ENCODE results near the gene MBTPS1. TPM values are rescaled to one million over a fixed set of nuclear protein-coding genes. Genes with fewer than 3 reads are reported as not detected.

Gene MBTPS1
- total and polyA plus RNA-seq, 9 of the 15 experiments (the other 6 are each of a cell fraction or from before 2014, with no cell fraction given) = 2.8 to 57.6 (median 43.8) TPM

DNA sequence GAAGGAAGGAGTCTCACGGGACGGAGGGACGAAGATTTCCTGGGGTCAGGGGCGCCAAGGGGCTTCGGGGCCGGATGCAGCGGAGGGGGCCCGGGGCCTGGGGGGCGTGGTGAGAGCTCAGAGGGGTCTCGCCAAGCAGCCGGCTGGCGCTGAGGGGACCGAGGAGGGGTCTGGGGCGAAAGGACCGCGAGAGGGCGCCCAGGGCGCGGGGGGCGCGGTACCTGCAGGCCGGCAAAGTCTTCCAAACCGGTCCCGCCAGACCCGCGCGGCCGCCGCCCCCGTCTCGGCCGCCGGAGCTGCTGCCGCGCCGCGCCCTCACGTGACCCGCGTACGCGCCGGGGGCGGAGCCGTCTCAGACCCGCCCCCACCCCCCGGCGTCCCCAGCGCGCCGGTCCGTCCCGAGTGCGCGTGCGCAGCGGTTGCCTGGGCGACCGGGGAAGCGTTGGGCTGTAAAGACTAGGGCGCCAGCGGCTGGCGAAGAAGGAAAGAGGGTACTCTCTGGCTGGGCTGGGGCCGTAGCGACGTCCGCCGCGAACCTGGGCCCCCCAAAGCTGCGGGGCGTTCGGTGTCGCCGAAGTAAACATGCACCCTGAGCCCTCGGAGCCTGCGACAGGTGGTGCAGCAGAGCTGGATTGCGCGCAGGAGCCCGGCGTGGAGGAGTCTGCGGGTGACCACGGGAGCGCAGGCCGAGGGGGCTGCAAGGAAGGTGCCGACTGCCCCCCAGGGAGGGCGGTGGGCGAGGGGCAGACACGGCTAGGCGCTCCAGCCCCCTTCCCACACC, 28.3 kb upstream of the MBTPS1 start, which contains the start of the genes DNAAF1 and HSDL1:
Gene DNAAF1 (plus strand): TSS at position 450 of the 781 bp plus-strand sequence. CDS start 133 bp downstream, at position 583.
Gene HSDL1 (minus strand): TSS at position 319 of the 781 bp plus-strand sequence. CDS start 13,856 bp downstream, outside the sequence.
- Histone ChIP-seq H3K79me2 (ENCODE audit: control insufficient read depth, insufficient read depth, low read length) (peaks cover 29% of the 10 kb centered on the region), H4K20me1 (replicated peaks; ENCODE audit: control insufficient read depth, insufficient read depth, low read length) (no peaks in the 10 kb centered on the region), H3K4me1 (replicated peaks in 1 of 2; ENCODE audit: control insufficient read depth in 2 of 2, insufficient read depth in 2 of 2, low read length in 2 of 2) (peaks cover 3 to 27% of the 10 kb centered on the region in 2 experiments; a peak in 4 of 5 replicates), H3K9me3 (replicated peaks; ENCODE audit: control insufficient read depth, insufficient read depth, low read depth, low read length) (no peaks in the 10 kb centered on the region), H3K4me2 (ENCODE audit: insufficient read depth, low read length) (peak within 1 kb of the TSS; percentile 85), H3K36me3 (ENCODE audit: control insufficient read depth, insufficient read depth, low read length) (no peaks in the 10 kb centered on the region), H2AFZ (ENCODE audit: low read depth, low read length) (peak within 1 kb of the TSS; percentile 91), H3K4me3 (peak within 1 kb of the TSS; percentile 75), H3K9ac (ENCODE audit: insufficient read depth in 1 of 2, low read depth in 2 of 2, low read length in 2 of 2) (peak within 1 kb of the TSS; percentile 57 to 93), H3K9me1 (ENCODE audit: control insufficient read depth, insufficient read depth, low read length) (no peaks in the 10 kb centered on the region), H3K27me3 (ENCODE audit: control insufficient read depth in 2 of 2, insufficient read depth in 2 of 2, low read length in 2 of 2) (peaks cover 4 to 14% of the 10 kb centered on the region in 2 experiments; a peak in 3 of 5 replicates), H3K27ac (ENCODE audit: extremely low read depth, low read depth, low read length) (peak within 1 kb of the TSS; percentile 61)
- 0% methylated on average over 37 of the region's 89 CpGs for WGBS (ENCODE audit: insufficient coverage, low coverage, missing lambda C conversion rate)
- intact Hi-C loops (cut with micrococcal nuclease) (loop anchor here (2.0 kb wide), 1 partner anchor 60 kb away; no protein-coding TSS in a partner anchor), in situ Hi-C loops (cut with MboI) (no loop called here)
- ChIA-PET CTCF (ENCODE audit: low intra/inter-chr PET ratio) (interaction anchor here (0.6 to 1.6 kb wide), 2 partner anchors 31 to 57 kb away, joined by 3 read pairs; no protein-coding TSS in a partner anchor), POLR2A (interaction anchor here (1.0 kb wide), 1 partner anchor 28 kb away, joined by 8 read pairs; the partner anchor contains the start of gene MBTPS1)
- FAIRE-seq (no peak), ATAC-seq (peak; percentile 89), DNase-seq (ENCODE audit: extremely low read depth in 1 of 4, low spot score in 3 of 4) (peak; percentile 95 to 100 (median 100))
- no TSS peak for BruUV-seq (replicated peaks)
- TF ChIP-seq NR3C1 (CRISPR knock-in tag; IDR thresholded peaks at IDR 0.05) (no peak), L3MBTL2 (IDR thresholded peaks at IDR 0.05) (peak; percentile 43; the same call in 1 of the 2 replicates), GABPB1 (CRISPR knock-in tag; IDR thresholded peaks at IDR 0.05) (no peak), BDP1 (IDR thresholded peaks at IDR 0.05; ENCODE audit: insufficient read depth, insufficient read length) (no peak), HSF4 (CRISPR knock-in tag; IDR thresholded peaks at IDR 0.05; ENCODE audit: borderline replicate concordance) (no peak), HDAC6 (IDR thresholded peaks at IDR 0.05; ENCODE audit: low read depth, low read length) (no peak), MEF2D (tag; conservative IDR thresholded peaks at IDR 0.05; ENCODE audit: low read depth) (no peak), NFE2 (IDR thresholded peaks at IDR 0.05; ENCODE audit: low read depth) (no peak), RBFOX2 (IDR thresholded peaks at IDR 0.05; ENCODE audit: low read depth, low read length) (peak; percentile 62), SMAD4 (CRISPR knock-in tag; conservative IDR thresholded peaks at IDR 0.05) (peak; percentile 94), EGR1 (conservative IDR thresholded peaks at IDR 0.05) (peak; percentile 34; the same call in 1 of the 2 replicates), ZEB2 (IDR thresholded peaks at IDR 0.05) (no peak), PHTF2 (CRISPR knock-in tag; IDR thresholded peaks at IDR 0.05) (no peak), SRSF1 (IDR thresholded peaks at IDR 0.05; ENCODE audit: low read depth, low read length) (no peak), HCFC1 (IDR thresholded peaks at IDR 0.05; ENCODE audit: low read depth, low read length) (peak; percentile 47; the same call in 1 of the 2 replicates), TOE1 (IDR thresholded peaks at IDR 0.05; ENCODE audit: borderline replicate concordance) (peak; percentile 53; the same call in 1 of the 2 replicates), TOE1 (CRISPR knock-in tag; IDR thresholded peaks at IDR 0.05; ENCODE audit: borderline replicate concordance, low read depth) (0 out of 2 replicates have a peak, but pooled peaks have one; percentile 48), HNRNPL (IDR thresholded peaks at IDR 0.05; ENCODE audit: low read depth, low read length) (no peak), DDX20 (tag; IDR thresholded peaks at IDR 0.05; ENCODE audit: low read depth) (no peak), RFX5 (IDR thresholded peaks at IDR 0.05; ENCODE audit: low read depth, low read length) (no peak)
- TF ChIP-seq, protein P1, sequence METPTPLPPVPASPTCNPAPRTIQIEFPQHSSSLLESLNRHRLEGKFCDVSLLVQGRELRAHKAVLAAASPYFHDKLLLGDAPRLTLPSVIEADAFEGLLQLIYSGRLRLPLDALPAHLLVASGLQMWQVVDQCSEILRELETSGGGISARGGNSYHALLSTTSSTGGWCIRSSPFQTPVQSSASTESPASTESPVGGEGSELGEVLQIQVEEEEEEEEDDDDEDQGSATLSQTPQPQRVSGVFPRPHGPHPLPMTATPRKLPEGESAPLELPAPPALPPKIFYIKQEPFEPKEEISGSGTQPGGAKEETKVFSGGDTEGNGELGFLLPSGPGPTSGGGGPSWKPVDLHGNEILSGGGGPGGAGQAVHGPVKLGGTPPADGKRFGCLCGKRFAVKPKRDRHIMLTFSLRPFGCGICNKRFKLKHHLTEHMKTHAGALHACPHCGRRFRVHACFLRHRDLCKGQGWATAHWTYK (CRISPR knock-in tag; IDR thresholded peaks at IDR 0.05) = peak; percentile 52; the same call in 1 of the 2 replicates
- TF ChIP-seq, protein P2, sequence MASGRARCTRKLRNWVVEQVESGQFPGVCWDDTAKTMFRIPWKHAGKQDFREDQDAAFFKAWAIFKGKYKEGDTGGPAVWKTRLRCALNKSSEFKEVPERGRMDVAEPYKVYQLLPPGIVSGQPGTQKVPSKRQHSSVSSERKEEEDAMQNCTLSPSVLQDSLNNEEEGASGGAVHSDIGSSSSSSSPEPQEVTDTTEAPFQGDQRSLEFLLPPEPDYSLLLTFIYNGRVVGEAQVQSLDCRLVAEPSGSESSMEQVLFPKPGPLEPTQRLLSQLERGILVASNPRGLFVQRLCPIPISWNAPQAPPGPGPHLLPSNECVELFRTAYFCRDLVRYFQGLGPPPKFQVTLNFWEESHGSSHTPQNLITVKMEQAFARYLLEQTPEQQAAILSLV (tag; IDR thresholded peaks at IDR 0.05) = no peak
